ENCODE measurements around the gene C2CD4C.

The C2CD4C gene

GRCh38 chr19:376111-376470 lies 32.9 kb downstream of the C2CD4C start:
- no peak for TF ChIP-seq NFRKB (IDR thresholded peaks at IDR 0.05)
- TF ChIP-seq FOXM1 (IDR thresholded peaks at IDR 0.05; ENCODE audit: borderline replicate concordance) = no peak
- no peak for TF ChIP-seq HDGF (IDR thresholded peaks at IDR 0.05; ENCODE audit: borderline replicate concordance)
- no peak for TF ChIP-seq FOXK2 (IDR thresholded peaks at IDR 0.05)
- no peak for TF ChIP-seq BHLHE40 (IDR thresholded peaks at IDR 0.05; ENCODE audit: borderline replicate concordance)
- no peak for TF ChIP-seq TARDBP (IDR thresholded peaks at IDR 0.05)
- TF ChIP-seq ELF4 (IDR thresholded peaks at IDR 0.05) = no peak
- no peak for TF ChIP-seq CTBP1 (IDR thresholded peaks at IDR 0.05; ENCODE audit: borderline replicate concordance)
- TF ChIP-seq FOXA1 (IDR thresholded peaks at IDR 0.05) = no peak
- TF ChIP-seq PKNOX1 (IDR thresholded peaks at IDR 0.05) = no peak
- no peak for TF ChIP-seq L3MBTL2 (conservative IDR thresholded peaks at IDR 0.05)
- TF ChIP-seq LEF1 (IDR thresholded peaks at IDR 0.05; ENCODE audit: borderline replicate concordance) = no peak
- no peak for TF ChIP-seq SUZ12 (IDR thresholded peaks at IDR 0.05)
- no peak for TF ChIP-seq ZNF384 (IDR thresholded peaks at IDR 0.05)
- TF ChIP-seq ARNT (IDR thresholded peaks at IDR 0.05) = no peak
- no peak for TF ChIP-seq SP1 (IDR thresholded peaks at IDR 0.05)
- DNase-seq (ENCODE audit: extremely low spot score) = no peak
- ChIA-PET POLR2A (interaction anchor here (1.1 kb wide), 1 partner anchor 10 kb away, joined by 3 read pairs; no protein-coding TSS in a partner anchor), CTCF (no interaction called here)

GRCh38 chr19:375395-376110 lies 33.4 kb downstream of the C2CD4C start:
- ChIA-PET POLR2A (interaction anchor here (1.1 kb wide), 1 partner anchor 9 kb away, joined by 3 read pairs; no protein-coding TSS in a partner anchor), CTCF (no interaction called here)

GRCh38 chr19:374886-375235 lies 34.1 kb downstream of the C2CD4C start:
- POLR2A ChIA-PET = no interaction called here
- CTCF ChIA-PET = no interaction called here
- DNase-seq (ENCODE audit: extremely low spot score) = no peak

More at GRCh38 chr19:375395-376110, 33.4 kb downstream of the C2CD4C start:
- TF ChIP-seq FOXM1 (IDR thresholded peaks at IDR 0.05; ENCODE audit: borderline replicate concordance) (no peak), SUZ12 (IDR thresholded peaks at IDR 0.05) (no peak), HDGF (IDR thresholded peaks at IDR 0.05; ENCODE audit: borderline replicate concordance) (no peak), L3MBTL2 (conservative IDR thresholded peaks at IDR 0.05) (no peak), ARNT (IDR thresholded peaks at IDR 0.05) (no peak), PKNOX1 (IDR thresholded peaks at IDR 0.05) (no peak), CTBP1 (IDR thresholded peaks at IDR 0.05; ENCODE audit: borderline replicate concordance) (no peak), FOXA1 (IDR thresholded peaks at IDR 0.05) (no peak), FOXK2 (IDR thresholded peaks at IDR 0.05) (no peak), TARDBP (IDR thresholded peaks at IDR 0.05) (no peak), SP1 (IDR thresholded peaks at IDR 0.05) (no peak), NFRKB (IDR thresholded peaks at IDR 0.05) (no peak), ELF4 (IDR thresholded peaks at IDR 0.05) (no peak), ZNF384 (IDR thresholded peaks at IDR 0.05) (no peak), BHLHE40 (IDR thresholded peaks at IDR 0.05; ENCODE audit: borderline replicate concordance) (no peak), LEF1 (IDR thresholded peaks at IDR 0.05; ENCODE audit: borderline replicate concordance) (no peak)
- no peak for DNase-seq (ENCODE audit: extremely low spot score)

GRCh38 chr19:374183-374885 lies 34.6 kb downstream of the C2CD4C start:
- no peak for DNase-seq (ENCODE audit: extremely low spot score)
- TF ChIP-seq NFRKB (IDR thresholded peaks at IDR 0.05) = no peak
- TF ChIP-seq CTBP1 (IDR thresholded peaks at IDR 0.05; ENCODE audit: borderline replicate concordance) = no peak
- TF ChIP-seq LEF1 (IDR thresholded peaks at IDR 0.05; ENCODE audit: borderline replicate concordance) = no peak
- no peak for TF ChIP-seq SUZ12 (IDR thresholded peaks at IDR 0.05)
- no peak for TF ChIP-seq FOXM1 (IDR thresholded peaks at IDR 0.05; ENCODE audit: borderline replicate concordance)
- TF ChIP-seq BHLHE40 (IDR thresholded peaks at IDR 0.05; ENCODE audit: borderline replicate concordance) = no peak
- TF ChIP-seq ARNT (IDR thresholded peaks at IDR 0.05) = no peak
- TF ChIP-seq PKNOX1 (IDR thresholded peaks at IDR 0.05) = no peak
- no peak for TF ChIP-seq SP1 (IDR thresholded peaks at IDR 0.05)
- no peak for TF ChIP-seq TARDBP (IDR thresholded peaks at IDR 0.05)
- no peak for TF ChIP-seq L3MBTL2 (conservative IDR thresholded peaks at IDR 0.05)
- no peak for TF ChIP-seq FOXK2 (IDR thresholded peaks at IDR 0.05)
- no peak for TF ChIP-seq ZNF384 (IDR thresholded peaks at IDR 0.05)
- TF ChIP-seq FOXA1 (IDR thresholded peaks at IDR 0.05) = no peak
- no peak for TF ChIP-seq ELF4 (IDR thresholded peaks at IDR 0.05)
- no peak for TF ChIP-seq HDGF (IDR thresholded peaks at IDR 0.05; ENCODE audit: borderline replicate concordance)
- POLR2A ChIA-PET = interaction anchor here (0.9 kb wide), 1 partner anchor 115 kb away, joined by 3 read pairs; no protein-coding TSS in a partner anchor
- CTCF ChIA-PET = no interaction called here

More at GRCh38 chr19:374886-375235, 34.1 kb downstream of the C2CD4C start:
- TF ChIP-seq FOXA1 (IDR thresholded peaks at IDR 0.05) (no peak), ELF4 (IDR thresholded peaks at IDR 0.05) (no peak), PKNOX1 (IDR thresholded peaks at IDR 0.05) (no peak), HDGF (IDR thresholded peaks at IDR 0.05; ENCODE audit: borderline replicate concordance) (no peak), LEF1 (IDR thresholded peaks at IDR 0.05; ENCODE audit: borderline replicate concordance) (no peak), BHLHE40 (IDR thresholded peaks at IDR 0.05; ENCODE audit: borderline replicate concordance) (no peak)

All from HEK293T (cell line).